HG03045 (cell line): ENCODE results near the gene RNF182.

Experiments used
- ATAC-seq: cut with Tn5 transposase; IDR thresholded peaks from one replicate; pipeline ENCODE4 v1.9.1; 2021; ENCODE audit warnings: mild to moderate bottlenecking, moderate library complexity; ENCODE audit not compliant: unreplicated experiment

RNF182 gene

DNA sequence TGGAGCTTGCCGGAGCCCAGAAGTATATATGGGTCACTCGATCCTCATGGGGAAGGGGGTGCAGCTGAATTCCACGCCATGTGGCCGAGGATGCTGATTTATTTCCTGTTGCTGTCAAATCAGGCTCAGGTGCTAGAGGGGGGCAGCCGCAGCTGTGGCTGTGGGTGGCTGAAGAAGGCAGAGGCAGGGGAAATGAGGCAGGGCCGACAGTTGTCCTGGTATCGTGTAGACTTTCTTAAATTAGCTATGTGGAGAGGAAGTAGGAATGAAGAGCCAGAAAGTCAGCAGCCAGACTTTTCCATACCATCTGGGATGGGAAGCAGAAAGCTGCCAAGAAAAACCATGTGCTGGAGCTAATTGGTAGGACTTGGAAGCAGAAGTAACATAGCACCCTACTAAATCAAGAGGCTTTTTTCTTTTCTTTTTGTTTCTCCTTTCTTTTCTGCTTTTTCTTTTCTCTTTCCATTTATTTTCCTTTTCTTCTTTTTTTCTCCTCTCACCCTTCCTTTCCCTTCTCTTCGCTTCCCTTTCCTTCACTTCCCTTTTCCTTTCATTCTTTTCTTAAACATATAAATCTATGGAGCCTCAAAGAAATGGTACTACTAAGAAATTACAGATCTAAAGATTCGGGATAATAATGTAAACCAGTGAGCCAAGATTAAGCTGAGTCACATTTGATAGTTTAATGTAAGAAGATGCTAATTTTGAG, 102.2 kb downstream of the RNF182 start:
- ATAC-seq, result no peak

DNA sequence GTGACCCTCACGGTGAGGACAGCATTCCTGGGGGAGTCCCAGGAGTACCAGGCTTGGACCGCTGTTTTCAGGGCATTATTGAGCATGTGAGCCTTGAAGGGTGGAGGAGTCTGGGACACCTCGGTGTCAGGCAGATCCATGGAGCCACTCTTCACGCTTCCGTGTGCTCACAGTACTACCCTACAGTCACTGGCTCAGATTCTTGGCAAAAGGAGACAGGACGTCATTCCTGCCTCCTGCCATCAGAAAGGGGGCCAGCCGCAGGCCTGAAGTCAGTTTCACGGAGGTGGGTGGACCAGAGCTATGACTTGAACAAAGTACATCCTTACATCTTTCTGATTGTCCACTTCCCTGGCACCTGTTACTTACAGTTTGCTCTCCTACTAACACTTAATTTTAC, 103.9 kb downstream of the RNF182 start:
- ATAC-seq, result no peak

DNA sequence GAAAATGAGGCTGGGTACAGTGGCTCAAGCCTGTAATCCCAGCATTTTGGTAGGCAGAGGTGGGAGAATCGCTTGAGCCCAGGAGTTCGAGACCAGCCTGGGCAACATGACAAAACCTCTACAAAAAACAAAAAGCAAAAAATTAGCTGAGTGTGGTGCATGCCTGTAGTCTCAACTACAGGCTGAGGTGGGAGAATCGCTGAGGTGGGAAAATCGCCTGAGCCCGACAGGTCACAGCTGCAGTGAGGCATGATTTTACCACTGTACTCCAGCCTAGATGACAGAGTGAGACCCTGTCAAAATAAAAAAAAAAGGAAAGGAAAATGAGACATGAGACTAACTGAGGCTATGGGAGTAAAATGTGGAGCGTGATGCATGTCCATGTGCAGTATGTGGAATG, 104.9 kb downstream of the RNF182 start:
- no peak for ATAC-seq
